Measurements from ENCODE around the gene RNF145. TPM values are rescaled to one million over a fixed set of nuclear protein-coding genes. Genes with fewer than 3 reads are reported as not detected.
"Not testable (repeated sequence)": the region's sequence is repeated elsewhere in the genome, so short reads cannot be mapped to it uniquely, and the experiment has no call there.

Gene RNF145
- total and polyA plus RNA-seq, 2 donors: 39.2 to 60.6 TPM

DNA sequence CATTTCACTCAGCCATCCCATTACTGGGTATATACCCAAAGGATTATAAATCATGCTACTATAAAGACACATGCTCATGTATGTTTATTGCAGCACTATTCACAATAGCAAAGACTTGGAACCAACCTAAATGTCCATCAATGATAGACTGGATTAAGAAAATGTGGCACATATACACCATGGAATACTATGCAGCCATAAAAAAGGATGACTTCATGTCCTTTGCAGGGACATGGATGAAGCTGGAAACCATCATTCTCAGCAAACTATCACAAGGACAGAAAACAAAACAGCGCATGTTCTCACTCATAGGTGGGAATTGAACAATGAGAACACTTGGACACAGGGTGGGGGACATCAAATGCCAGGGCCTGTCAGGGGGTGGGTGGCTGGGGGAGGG, 64.2 kb downstream of the RNF145 start:
- DNase-seq (ENCODE audit: low read depth in 6 of 9, low spot score in 9 of 9): not testable (repeated sequence)

DNA sequence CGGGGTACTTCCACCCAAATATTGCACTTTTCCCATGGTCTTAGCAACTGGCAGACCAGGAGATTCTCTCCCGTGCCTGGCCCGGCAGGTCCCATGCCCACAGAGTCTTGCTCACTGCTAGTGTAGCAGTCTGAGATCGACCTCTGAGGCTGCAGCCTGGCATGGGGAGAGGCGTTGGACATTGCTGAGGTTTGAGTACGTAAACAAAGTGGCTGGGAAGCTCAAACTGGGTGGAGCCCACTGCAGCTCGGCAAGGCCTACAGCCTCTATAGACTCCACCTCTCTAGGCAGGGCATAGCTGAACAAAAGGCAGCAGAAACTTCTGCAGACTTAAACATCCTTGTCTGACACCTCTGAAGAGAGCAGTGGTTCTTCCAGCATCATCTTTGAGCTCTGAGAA, 69.6 kb downstream of the RNF145 start:
- no peak for DNase-seq (ENCODE audit: low read depth in 6 of 9, low spot score in 9 of 9)
- no peak overlapping the region for H3K4me3 ChIP-seq (ENCODE audit: low read length in 2 of 2)
- no peaks in the 10 kb centered on the region for H3K4me1 ChIP-seq (ENCODE audit: control insufficient read depth in 2 of 2, insufficient read depth in 2 of 2, low read length in 2 of 2)
- H3K9me3 ChIP-seq (ENCODE audit: control insufficient read depth in 2 of 2, insufficient read depth in 1 of 2, low read length in 1 of 2): no peaks in the 10 kb centered on the region
- H3K27ac ChIP-seq (ENCODE audit: low read depth in 1 of 2, low read length in 1 of 2): no peak overlapping the region
- WGBS: 97% methylated on average over 7 of the region's 7 CpGs
- H3K36me3 ChIP-seq (ENCODE audit: control insufficient read depth in 2 of 2, insufficient read depth in 2 of 2, low read length in 1 of 2): no peaks in the 10 kb centered on the region
- no peaks in the 10 kb centered on the region for H3K27me3 ChIP-seq (ENCODE audit: control insufficient read depth in 2 of 2, insufficient read depth in 1 of 2, low read length in 1 of 2)

More for the DNA sequence above, 64.2 kb downstream of the RNF145 start:
- H3K9me3 ChIP-seq (ENCODE audit: control insufficient read depth in 2 of 2, insufficient read depth in 1 of 2, low read length in 1 of 2); H3K4me1 ChIP-seq (ENCODE audit: control insufficient read depth in 2 of 2, insufficient read depth in 2 of 2, low read length in 2 of 2); H3K4me3 ChIP-seq (ENCODE audit: low read length in 2 of 2); H3K27ac ChIP-seq (ENCODE audit: low read depth in 1 of 2, low read length in 1 of 2); H3K27me3 ChIP-seq (ENCODE audit: control insufficient read depth in 2 of 2, insufficient read depth in 1 of 2, low read length in 1 of 2); H3K36me3 ChIP-seq (ENCODE audit: control insufficient read depth in 2 of 2, insufficient read depth in 2 of 2, low read length in 1 of 2): not testable (repeated sequence)
- WGBS: 100% methylated on average over 1 of the region's 1 CpG

DNA sequence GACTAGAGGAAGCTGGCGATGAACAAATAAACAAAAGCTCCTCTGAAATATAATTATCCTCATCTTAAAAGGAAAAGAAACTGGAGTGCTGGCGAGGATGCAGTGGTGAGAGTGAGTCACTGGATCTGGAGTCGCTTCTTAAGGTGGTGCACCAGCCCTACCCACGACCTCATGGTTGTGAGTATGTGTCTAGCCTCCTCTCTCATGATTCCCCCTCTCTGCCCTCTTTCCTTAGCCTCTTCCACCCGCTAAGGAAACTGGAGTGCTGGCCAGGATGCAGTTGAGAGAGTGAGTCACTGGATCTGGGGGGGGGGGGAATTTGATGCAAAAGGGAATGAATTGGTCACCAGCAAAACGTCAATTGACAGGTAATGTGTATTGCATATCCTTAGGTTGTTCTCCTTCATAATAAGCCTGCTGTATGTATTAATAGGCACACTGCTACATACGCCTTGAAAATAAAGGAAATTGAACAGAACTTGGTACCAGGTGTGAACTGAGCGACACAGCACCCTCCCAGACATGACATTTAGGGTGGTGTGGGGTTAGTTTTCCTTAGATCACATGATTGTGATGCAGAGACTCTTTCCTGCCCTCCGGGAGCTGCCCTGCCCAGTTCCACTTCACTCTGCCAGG, 73.3 kb downstream of the RNF145 start:
- Histone ChIP-seq H3K27me3 (ENCODE audit: control insufficient read depth in 2 of 2, insufficient read depth in 1 of 2, low read length in 1 of 2) (no peaks in the 10 kb centered on the region), H3K27ac (ENCODE audit: low read depth in 1 of 2, low read length in 1 of 2) (no peak overlapping the region), H3K36me3 (ENCODE audit: control insufficient read depth in 2 of 2, insufficient read depth in 2 of 2, low read length in 1 of 2) (no peaks in the 10 kb centered on the region), H3K4me3 (ENCODE audit: low read length in 2 of 2) (no peak overlapping the region), H3K4me1 (ENCODE audit: control insufficient read depth in 2 of 2, insufficient read depth in 2 of 2, low read length in 2 of 2) (no peaks in the 10 kb centered on the region), H3K9me3 (ENCODE audit: control insufficient read depth in 2 of 2, insufficient read depth in 1 of 2, low read length in 1 of 2) (no peaks in the 10 kb centered on the region)
- 88% methylated on average over 9 of the region's 9 CpGs for WGBS
- no peak for DNase-seq (ENCODE audit: low read depth in 6 of 9, low spot score in 9 of 9)

DNA sequence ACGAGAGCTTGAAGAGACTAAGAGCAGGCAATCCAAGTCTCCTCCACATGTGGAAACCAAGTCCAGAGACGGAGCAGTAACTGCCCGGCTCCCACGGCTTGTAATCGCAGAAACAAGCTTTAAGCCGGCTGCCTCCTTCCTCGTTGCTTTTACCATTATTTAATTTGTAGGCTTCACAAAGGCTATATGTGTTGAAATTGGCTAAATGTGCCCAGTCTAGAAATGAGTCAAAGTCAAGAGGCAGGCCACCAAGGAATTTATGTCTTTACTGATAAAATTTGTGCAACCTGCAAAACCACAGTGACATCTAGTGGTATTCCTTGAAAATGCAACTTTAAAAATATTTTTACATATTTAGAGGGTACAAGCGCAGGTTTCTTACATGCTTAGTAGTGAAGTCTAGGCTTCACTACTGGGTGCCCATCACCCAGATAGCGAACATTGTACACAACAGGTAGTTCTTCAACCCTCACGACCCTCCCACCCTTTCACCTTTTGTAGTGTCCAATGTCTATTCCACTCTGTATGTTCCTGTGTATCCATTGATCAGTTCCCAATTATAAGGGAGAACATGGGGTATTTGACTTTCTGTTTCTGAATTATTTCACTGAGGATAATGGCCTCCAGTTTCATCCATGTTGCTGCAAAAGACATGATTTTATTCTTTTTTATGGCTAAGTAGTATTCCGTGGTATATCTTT, 76.2 kb downstream of the RNF145 start:
- H3K9me3 ChIP-seq (ENCODE audit: control insufficient read depth in 2 of 2, insufficient read depth in 1 of 2, low read length in 1 of 2): no peaks in the 10 kb centered on the region
- no peak overlapping the region for H3K27ac ChIP-seq (ENCODE audit: low read depth in 1 of 2, low read length in 1 of 2)
- 61% methylated on average over 11 of the region's 11 CpGs for WGBS
- H3K36me3 ChIP-seq (ENCODE audit: control insufficient read depth in 2 of 2, insufficient read depth in 2 of 2, low read length in 1 of 2): no peaks in the 10 kb centered on the region
- peak in 8 of 9 donors; percentile 18 to 71 (median 40) for DNase-seq (ENCODE audit: low read depth in 6 of 9, low spot score in 9 of 9)
- no peaks in the 10 kb centered on the region for H3K27me3 ChIP-seq (ENCODE audit: control insufficient read depth in 2 of 2, insufficient read depth in 1 of 2, low read length in 1 of 2)
- no peaks in the 10 kb centered on the region for H3K4me1 ChIP-seq (ENCODE audit: control insufficient read depth in 2 of 2, insufficient read depth in 2 of 2, low read length in 2 of 2)
- no peak overlapping the region for H3K4me3 ChIP-seq (ENCODE audit: low read length in 2 of 2)

DNA sequence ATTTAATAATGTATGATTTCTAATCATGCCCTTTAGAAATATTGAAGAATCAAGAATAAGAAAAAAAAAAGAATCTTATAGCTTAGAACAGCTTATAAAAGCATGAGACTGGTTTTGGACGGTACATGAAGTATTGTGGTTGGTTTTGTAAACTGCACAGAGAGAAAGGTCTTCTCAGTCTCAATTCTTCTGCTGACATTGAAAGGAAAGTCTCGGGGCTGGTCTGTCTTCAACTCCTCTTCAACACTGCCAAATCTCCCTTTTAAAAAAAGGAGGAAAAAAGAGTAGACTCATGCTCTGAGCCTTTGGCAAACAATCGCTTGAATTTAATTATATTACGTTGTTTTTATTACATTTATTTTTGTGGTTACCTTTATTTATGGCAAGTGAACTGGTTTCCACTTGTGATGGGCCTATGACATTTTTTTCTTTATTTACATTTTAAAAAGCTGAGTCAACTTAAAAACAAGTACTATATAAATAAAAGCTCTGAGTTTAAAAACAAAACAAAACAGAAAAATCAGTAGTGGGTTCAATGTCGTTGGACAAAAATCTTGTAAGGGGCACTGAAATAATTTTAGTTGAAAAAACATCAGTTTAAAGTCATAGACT, 76.8 kb downstream of the RNF145 start:
- no peak overlapping the region for H3K27ac ChIP-seq (ENCODE audit: low read depth in 1 of 2, low read length in 1 of 2)
- 94% methylated on average over 5 of the region's 5 CpGs for WGBS

DNA sequence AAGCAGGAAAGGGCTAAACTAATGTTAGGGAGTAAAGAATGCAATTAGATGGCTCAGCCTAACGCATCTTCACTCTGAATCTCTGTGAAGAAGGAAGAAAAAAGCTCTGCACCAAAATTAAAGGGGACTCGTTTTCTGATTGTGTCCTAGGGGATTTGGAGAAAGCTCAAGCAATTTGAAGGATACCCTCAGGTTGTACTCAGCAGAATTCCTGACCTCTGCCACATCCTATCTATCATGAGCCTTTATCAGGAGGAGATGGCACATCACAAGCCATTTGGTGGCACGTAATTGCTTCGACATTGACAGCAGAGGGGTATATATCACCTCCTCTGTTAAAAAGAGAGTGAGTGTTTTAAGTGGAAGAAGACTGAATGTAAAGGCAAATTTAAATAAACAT, 77.4 kb downstream of the RNF145 start:
- H3K36me3 ChIP-seq (ENCODE audit: control insufficient read depth in 2 of 2, insufficient read depth in 2 of 2, low read length in 1 of 2): no peaks in the 10 kb centered on the region
- no peaks in the 10 kb centered on the region for H3K27me3 ChIP-seq (ENCODE audit: control insufficient read depth in 2 of 2, insufficient read depth in 1 of 2, low read length in 1 of 2)
- no peak overlapping the region for H3K27ac ChIP-seq (ENCODE audit: low read depth in 1 of 2, low read length in 1 of 2)
- no peaks in the 10 kb centered on the region for H3K4me1 ChIP-seq (ENCODE audit: control insufficient read depth in 2 of 2, insufficient read depth in 2 of 2, low read length in 2 of 2)
- 88% methylated on average over 4 of the region's 4 CpGs for WGBS
- H3K9me3 ChIP-seq (ENCODE audit: control insufficient read depth in 2 of 2, insufficient read depth in 1 of 2, low read length in 1 of 2): no peaks in the 10 kb centered on the region
- no peak overlapping the region for H3K4me3 ChIP-seq (ENCODE audit: low read length in 2 of 2)
- DNase-seq (ENCODE audit: low read depth in 6 of 9, low spot score in 9 of 9): no peak

More for the DNA sequence above, 76.8 kb downstream of the RNF145 start:
- Histone ChIP-seq H3K9me3 (ENCODE audit: control insufficient read depth in 2 of 2, insufficient read depth in 1 of 2, low read length in 1 of 2) (no peaks in the 10 kb centered on the region), H3K36me3 (ENCODE audit: control insufficient read depth in 2 of 2, insufficient read depth in 2 of 2, low read length in 1 of 2) (no peaks in the 10 kb centered on the region), H3K27me3 (ENCODE audit: control insufficient read depth in 2 of 2, insufficient read depth in 1 of 2, low read length in 1 of 2) (no peaks in the 10 kb centered on the region), H3K4me3 (ENCODE audit: low read length in 2 of 2) (no peak overlapping the region), H3K4me1 (ENCODE audit: control insufficient read depth in 2 of 2, insufficient read depth in 2 of 2, low read length in 2 of 2) (no peaks in the 10 kb centered on the region)
- no peak for DNase-seq (ENCODE audit: low read depth in 6 of 9, low spot score in 9 of 9)

DNA sequence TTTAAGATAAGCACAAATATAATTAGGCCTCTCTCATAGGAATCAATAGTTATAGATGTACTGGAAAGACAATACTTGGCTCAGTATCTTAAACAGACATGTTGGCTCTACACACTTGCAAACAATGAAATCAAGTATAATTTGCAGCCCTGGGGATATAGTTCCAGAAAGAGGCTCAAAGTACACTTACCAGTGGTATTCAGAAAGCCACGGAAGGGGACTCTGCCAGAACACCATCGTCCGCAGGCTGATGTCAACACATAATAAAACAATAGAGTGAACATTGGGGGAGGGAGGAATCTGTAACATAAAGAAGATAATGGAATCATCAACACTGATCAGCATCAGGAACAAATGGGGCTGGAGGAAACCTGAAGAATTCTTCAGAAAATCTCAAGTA, 78.5 kb downstream of the RNF145 start:
- 99% methylated on average over 3 of the region's 3 CpGs for WGBS
- Histone ChIP-seq H3K27ac (ENCODE audit: low read depth in 1 of 2, low read length in 1 of 2) (no peak overlapping the region), H3K9me3 (ENCODE audit: control insufficient read depth in 2 of 2, insufficient read depth in 1 of 2, low read length in 1 of 2) (no peaks in the 10 kb centered on the region), H3K36me3 (ENCODE audit: control insufficient read depth in 2 of 2, insufficient read depth in 2 of 2, low read length in 1 of 2) (no peaks in the 10 kb centered on the region), H3K27me3 (ENCODE audit: control insufficient read depth in 2 of 2, insufficient read depth in 1 of 2, low read length in 1 of 2) (no peaks in the 10 kb centered on the region), H3K4me3 (ENCODE audit: low read length in 2 of 2) (no peak overlapping the region), H3K4me1 (ENCODE audit: control insufficient read depth in 2 of 2, insufficient read depth in 2 of 2, low read length in 2 of 2) (no peaks in the 10 kb centered on the region)
- no peak for DNase-seq (ENCODE audit: low read depth in 6 of 9, low spot score in 9 of 9)

DNA sequence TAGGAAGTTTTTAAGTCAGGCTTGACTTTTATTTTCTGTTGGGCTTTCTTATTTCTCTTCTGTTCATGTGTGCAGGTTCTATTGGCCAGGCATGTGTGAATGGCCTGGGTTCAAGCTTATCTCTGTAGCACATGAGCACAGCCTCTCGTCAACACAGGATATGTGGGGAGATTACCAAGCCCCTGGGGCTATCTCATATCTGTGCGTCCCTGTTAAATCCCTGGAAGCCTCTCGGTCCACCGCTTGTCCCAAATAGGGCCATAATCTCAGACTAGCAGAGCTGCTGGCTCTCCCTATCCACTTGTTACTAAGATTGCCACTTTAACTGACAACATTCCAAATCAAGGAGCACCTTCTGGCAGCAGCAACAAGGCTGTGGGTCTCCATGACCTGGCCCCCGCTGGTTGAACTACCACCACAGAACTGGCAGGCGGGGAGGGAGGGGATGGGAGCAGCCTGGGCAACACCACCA, 81.2 kb downstream of the RNF145 start:
- Histone ChIP-seq H3K9me3 (ENCODE audit: control insufficient read depth in 2 of 2, insufficient read depth in 1 of 2, low read length in 1 of 2) (no peaks in the 10 kb centered on the region), H3K4me1 (ENCODE audit: control insufficient read depth in 2 of 2, insufficient read depth in 2 of 2, low read length in 2 of 2) (no peaks in the 10 kb centered on the region), H3K4me3 (ENCODE audit: low read length in 2 of 2) (no peak overlapping the region), H3K27me3 (ENCODE audit: control insufficient read depth in 2 of 2, insufficient read depth in 1 of 2, low read length in 1 of 2) (no peaks in the 10 kb centered on the region), H3K27ac (ENCODE audit: low read depth in 1 of 2, low read length in 1 of 2) (no peak overlapping the region), H3K36me3 (ENCODE audit: control insufficient read depth in 2 of 2, insufficient read depth in 2 of 2, low read length in 1 of 2) (no peaks in the 10 kb centered on the region)
- no peak for DNase-seq (ENCODE audit: low read depth in 6 of 9, low spot score in 9 of 9)
- WGBS: 97% methylated on average over 6 of the region's 6 CpGs

DNA sequence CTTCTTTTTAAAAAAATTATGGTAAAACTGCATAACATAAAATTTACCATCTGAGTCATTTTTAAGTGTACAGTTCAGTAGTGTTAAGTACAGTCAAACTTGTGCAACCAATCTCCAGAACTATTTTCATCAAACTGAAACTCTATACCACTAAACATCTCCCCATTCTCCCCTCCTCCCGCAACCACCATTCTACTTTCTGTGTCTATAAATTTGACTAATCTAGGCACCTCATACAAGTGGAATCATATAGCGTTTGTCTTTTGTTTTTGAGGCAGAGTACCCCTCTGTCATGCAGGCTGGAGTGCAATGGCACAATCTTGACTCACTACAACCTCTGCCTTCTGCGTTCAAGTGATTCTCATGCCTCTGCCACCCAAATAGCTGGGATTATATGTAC, 85.7 kb downstream of the RNF145 start:
- Histone ChIP-seq H3K9me3 (ENCODE audit: control insufficient read depth in 2 of 2, insufficient read depth in 1 of 2, low read length in 1 of 2) (no peaks in the 10 kb centered on the region), H3K27ac (ENCODE audit: low read depth in 1 of 2, low read length in 1 of 2) (no peak overlapping the region), H3K27me3 (ENCODE audit: control insufficient read depth in 2 of 2, insufficient read depth in 1 of 2, low read length in 1 of 2) (no peaks in the 10 kb centered on the region), H3K4me3 (ENCODE audit: low read length in 2 of 2) (no peak overlapping the region), H3K36me3 (ENCODE audit: control insufficient read depth in 2 of 2, insufficient read depth in 2 of 2, low read length in 1 of 2) (no peaks in the 10 kb centered on the region), H3K4me1 (ENCODE audit: control insufficient read depth in 2 of 2, insufficient read depth in 2 of 2, low read length in 2 of 2) (peaks cover 3 to 5% of the 10 kb centered on the region in 2 donors)
- WGBS: 96% methylated on average over 3 of the region's 3 CpGs
- DNase-seq (ENCODE audit: low read depth in 6 of 9, low spot score in 9 of 9): no peak
